GM18858 (cell line): ENCODE measurements around the gene JADE2.

Source experiments
- ATAC-seq: cut with Tn5 transposase; IDR thresholded peaks from one replicate; pipeline ENCODE4 v1.9.1; 2021; ENCODE audit not compliant: unreplicated experiment

JADE2 gene

GRCh38 chr5:134529460-134529859, 4.0 kb downstream of the JADE2 start:
- no peak for ATAC-seq

DNA sequence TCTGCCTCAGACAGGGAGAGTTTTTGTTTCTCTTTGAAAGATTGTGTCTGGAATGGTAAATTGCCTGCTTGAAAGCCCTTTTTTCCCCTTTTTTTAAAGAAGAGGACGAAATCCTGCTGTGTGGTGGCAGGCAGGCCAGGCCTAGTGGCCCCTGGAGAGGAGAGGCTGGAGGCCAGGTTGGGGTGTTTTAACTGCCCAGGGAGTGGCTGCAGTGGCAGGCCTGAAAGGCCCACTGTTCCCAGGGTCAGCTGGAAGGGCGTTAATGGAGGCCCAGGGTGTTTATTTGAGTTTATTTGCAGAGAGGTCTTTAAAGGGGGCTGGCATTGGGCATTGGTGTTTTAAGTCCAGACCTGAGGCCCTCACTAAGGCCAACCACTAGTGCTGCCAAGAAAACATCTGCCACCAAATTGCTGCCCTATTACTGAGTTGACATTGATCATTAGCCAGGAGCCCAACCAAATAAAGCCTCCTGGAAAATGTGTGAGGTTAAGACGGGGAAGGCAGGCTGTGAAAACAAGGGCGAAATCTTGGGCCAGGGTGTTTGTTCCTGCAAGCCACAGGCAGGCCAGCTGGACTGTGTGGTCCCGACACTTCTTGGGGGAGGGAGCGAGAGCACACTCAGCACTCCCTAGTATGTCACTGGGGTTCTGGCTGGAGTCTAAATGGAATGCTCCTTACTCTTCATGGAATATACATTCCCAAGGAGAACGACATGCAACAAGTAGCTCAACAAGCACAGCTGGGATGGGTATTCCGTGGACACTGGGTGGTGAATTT, 5.0 kb downstream of the JADE2 start:
- ATAC-seq, result no peak

GRCh38 chr5:134533115-134533815, 7.8 kb downstream of the JADE2 start:
- ATAC-seq, result no peak

GRCh38 chr5:134534058-134534725, 8.7 kb downstream of the JADE2 start:
- no peak for ATAC-seq

GRCh38 chr5:134534726-134535110, 9.2 kb downstream of the JADE2 start:
- ATAC-seq, result no peak

GRCh38 chr5:134536876-134537275, 11.4 kb downstream of the JADE2 start:
- ATAC-seq, result no peak

DNA sequence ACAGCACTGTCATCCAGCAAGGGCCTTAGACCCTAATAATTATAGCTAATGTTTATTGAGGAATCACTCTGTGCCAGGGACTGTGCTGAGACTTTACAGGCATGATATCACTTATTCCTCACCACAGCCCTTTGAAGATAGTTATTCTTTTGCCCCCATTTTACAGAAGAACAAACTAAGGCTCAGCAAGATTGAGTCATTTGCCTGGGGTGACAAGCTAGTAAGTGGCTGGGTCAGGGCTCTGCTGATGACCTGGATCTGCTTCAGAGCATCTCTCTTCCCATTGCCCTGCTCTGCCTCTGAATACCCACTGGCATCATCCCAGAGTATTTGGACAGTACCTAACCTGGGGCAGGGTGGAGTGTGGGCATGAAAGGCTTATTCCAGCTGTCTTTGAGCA, 11.8 kb downstream of the JADE2 start:
- ATAC-seq, result no peak

DNA sequence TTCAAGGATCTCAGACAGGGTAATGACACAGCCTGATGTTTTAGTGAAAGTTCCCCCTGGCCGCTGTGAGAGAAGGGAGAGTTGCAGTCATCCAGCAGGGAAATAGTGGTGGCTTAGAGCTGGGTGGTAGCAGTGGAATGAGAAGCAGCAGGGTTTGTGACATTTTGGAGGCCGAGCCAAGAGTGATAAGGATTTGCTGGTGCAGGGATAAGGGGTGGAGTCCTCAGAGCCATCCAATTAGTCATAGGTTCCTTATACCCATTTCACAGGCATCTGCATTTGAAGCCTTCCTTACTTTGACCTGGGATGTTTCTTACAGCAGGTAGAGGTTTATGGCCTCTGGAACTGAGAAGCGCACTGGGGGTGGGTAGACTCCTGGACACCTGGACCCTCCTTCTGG, 12.8 kb downstream of the JADE2 start:
- no peak for ATAC-seq

DNA sequence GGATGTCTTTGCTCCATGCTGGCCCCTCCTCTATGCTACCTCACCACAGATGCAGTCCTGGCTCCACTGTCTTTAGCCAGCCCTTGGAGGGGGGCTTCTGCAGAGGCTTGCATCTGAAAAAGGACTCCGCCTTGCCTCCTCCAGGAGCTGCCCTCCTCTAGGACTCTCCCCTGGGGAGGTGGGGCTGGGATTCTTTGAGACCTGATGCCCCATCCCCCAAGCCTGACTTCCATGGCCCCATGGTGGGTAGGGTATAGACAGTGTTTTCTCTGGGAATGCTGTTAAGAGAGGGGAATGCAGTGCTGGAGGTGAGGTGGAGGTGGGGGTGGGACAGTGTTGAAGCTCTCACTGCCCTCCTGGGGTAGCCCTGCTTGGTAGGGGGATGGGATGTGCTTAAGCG, 14.3 kb downstream of the JADE2 start:
- no peak for ATAC-seq

DNA sequence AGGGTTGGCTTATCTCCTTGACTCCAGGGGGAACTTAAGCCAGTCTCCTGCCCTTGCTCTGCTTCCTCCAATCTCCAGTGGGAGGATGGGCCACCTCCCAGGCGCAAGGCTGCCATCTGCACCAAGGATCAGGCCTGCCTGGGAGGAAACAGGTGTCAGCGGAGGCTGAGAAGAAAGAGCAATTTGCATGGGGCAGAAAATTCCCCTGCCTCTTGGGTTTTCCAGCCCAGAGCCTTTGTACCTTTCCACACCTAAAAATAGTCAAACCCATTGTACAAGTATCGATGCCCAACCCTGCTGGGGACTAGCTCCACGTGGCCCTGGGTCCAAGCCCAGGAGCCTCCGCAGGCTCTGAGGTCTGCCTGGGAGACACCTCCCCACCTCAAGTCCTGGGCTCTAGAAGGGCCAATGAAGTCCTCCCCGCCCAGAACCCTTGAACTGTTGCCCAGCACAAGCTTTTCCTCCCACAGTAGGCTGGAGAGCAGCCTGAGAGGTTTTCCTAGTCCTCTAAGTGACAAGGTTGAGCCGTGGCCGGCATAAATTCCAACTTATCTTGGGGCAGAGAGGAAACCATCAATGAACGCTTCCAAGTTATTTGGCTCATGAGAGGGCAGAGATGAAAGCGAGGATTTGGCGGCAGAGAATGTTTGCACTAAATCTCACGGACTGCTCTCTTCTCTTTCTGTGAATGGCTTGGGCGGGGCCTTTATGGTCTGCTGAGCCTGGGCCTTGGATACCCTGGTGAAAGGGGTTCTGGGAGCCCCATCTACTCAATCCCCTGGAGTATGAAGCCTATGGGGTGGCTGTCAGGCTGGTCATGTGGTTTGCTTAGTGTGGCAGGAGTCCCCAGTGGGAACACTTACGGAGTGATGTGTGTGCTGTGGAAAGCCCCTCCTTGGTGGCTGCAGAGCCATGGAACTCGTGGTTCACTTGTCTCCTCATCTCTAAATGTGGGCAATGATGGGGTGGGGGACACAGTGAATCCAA, 15.6 kb downstream of the JADE2 start:
- ATAC-seq, result no peak

DNA sequence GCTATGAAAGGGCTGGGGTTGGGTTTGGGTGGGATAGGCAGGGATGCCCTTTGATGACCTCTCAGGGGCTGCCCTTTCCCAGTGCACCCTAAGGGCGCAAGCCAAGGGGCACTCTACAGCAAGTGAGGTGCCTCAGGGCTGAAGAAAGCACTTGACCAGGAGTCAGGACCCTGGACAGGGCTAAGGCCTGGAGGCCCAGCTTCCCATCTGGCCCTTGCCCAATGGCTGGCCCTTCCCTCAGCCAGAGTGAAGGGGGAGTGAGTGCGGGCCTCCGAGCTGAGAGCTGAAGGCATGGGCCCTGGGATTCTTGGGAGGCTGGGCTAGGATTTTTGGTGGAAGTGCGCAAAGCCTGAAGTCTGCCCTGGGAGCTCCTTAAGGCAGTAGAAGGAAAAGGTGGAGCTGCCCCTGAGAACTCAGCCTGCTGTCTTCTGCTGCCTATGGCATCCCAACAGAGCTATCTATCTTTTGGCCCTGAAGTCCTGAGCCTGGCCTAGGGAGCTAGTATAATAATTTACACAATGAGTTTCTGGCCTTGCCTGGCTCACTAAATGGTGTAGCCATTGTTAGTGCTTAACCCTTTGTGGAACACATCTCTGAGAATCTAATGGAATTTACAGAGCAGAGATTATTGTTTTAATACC, 16.4 kb downstream of the JADE2 start:
- no peak for ATAC-seq

DNA sequence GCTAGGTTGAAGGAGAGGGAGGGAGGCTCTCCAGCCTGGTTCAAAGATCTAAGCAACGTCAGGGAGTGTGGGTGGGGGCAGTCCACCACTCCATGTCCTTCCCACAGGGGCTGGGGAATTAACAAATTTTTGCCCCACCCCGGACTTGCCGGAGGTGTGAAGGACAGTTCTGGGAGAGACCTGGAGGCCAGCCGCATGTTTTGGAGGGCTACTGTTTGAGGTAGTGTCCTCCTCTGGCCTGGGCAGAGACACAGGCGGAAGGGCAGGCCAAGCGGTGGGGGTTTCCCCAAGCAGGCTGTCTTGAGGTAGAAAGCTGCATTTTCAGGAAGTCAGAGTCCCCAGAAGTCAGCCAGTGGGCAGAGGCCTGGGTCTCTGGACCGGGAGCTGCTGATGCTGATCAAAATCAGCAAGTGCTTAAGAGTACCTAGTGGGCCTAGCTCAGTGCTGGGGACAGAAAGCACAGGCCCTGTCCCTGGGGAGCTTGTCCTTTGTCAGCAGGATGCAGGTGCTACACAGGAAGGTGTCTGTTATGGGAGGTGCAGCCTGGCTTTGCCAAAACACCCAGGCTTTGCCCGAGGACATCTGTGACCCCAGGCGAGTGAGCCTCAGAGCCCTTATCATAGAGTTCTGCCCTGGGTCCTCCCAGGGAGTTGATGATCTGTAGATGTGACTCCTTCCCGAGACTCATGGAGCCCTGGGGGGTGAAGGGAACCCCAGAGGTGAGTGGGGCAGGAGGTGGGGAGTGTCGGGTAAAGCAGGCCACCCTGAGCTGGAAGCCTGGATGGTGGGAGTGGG, 18.5 kb downstream of the JADE2 start:
- peak; percentile 48 for ATAC-seq

DNA sequence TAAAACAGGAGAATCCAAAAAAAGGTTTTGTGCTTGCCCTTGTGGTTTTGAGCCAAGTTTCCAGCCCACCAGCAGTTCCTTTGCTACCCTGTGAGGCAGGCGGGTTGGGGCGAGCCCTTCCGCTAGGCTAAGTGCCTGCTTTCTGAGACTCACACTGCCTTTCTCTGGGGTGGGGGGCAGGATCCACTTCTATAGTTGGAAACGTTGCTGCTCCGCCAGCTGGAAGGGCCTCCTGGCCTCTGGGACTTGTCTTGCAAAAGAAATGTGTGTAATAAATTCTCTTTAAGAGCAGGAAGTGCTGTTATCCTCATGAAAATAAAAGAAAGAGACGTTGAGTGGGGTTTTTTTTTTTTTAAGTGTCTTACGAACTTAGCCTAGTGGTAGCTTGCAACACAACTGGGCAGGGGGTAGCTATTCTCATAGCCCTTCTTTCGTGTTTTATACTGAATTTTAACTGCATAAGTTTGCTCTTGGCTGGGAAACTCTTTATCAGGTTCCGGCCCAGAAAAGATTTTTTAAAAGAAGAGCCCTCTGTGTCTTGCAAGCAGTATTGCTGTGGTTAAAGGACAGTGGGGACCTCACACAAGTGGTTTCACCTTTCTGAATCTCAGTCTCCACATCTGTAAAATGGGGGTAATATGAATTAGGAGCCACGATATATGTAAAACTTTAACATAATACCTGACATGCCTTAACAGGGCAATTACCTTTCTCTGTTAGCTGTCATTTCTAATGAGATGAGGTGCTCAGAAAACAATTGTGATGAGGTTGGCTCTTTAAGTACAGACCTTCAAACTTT, 19.8 kb downstream of the JADE2 start:
- ATAC-seq, result no peak

GRCh38 chr5:134547066-134547465, 21.6 kb downstream of the JADE2 start:
- no peak for ATAC-seq

GRCh38 chr5:134547579-134547978, 22.1 kb downstream of the JADE2 start:
- no peak for ATAC-seq

DNA sequence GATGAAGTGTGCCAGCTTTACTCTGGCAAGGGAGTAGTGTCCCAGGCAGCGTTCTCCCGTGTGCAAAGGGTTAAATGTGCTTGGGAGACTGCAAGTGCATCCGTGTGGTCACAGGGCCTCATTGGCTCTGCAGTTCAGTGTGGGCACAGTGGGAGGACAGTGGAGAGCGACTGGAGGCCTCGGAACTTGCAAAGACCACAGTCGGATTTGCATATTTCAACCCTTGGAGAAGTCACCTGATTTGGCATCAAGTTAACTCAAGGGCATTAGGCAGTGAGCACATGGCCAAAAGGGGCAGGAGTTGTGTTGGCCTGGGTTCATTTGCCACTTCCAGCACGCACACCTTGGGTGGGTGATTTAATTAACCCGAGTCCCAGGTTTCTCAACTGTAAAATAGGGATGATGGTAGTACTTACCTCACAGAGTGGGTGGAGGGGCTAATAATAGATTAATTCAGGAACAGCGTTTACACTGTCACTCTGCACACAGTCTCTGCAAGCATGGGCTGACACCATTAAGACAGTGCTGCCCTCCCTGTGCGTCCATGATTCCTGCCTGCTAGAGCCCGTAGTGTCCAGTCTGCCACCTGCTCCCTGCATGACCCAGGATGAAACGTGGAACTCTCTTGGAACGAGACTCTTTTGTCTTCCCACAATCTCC, 22.7 kb downstream of the JADE2 start:
- ATAC-seq, result no peak

DNA sequence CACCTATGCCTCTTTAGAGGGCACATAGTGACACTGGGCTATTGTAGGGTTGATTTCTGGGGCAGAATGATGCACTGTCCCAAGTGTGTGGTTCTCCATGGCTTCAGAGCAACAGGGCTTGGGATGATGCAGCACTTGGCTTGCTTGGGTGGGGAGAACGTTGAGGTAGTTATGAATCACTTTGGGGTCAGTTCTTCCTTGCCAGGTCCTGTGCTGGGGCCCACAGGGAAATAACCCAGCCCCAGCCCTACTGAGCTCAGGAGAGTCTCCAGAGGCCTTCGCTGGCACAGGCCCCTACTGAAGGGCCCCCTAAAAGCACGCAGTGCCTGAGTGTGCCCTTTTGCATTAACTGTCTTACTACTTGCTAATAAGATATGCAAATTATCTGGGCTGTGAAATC, 24.2 kb downstream of the JADE2 start:
- no peak for ATAC-seq
